Body of pancreas (tissue), 4 donors: ENCODE results near the gene SCN7A. TPM values are rescaled to one million over a fixed set of nuclear protein-coding genes. Genes with fewer than 3 reads are reported as not detected.

Experiments
- ATAC-seq: fragments of 150-250 bp; one replicate; pipeline ENCODE4 v1.9.1; 2016
- DNase-seq, 4 donors: peaks; one replicate each; pipeline ENCODE4 v3.0.0-alpha.2; 2019
- H3K27ac ChIP-seq, 4 donors: fragments of 200-600 bp; sonication (generic); 1 replicate in 3 of 4; 2 replicates in 1 of 4; pipeline versions ENCODE4 v1.5.1 to v1.6.1; 2016 to 2019; ENCODE audit warnings: mild to moderate bottlenecking in 1 of 4, mixed read lengths in 1 of 4, moderate library complexity in 1 of 4
- H3K27me3 ChIP-seq, 2 donors: fragments of 200-600 bp; sonication (generic); one replicate each; pipeline ENCODE4 v1.6.0; 2016; ENCODE audit warnings: mild to moderate bottlenecking in 1 of 2
- H3K36me3 ChIP-seq, 2 donors: fragments of 200-600 bp; sonication (generic); replicated peaks in 1 of 2; 2 replicates each; pipeline ENCODE4 v1.5.1; 2016; ENCODE audit warnings: low read depth in 2 of 2; ENCODE audit not compliant: insufficient read depth in 1 of 2
- H3K4me1 ChIP-seq: fragments of 200-600 bp; sonication (generic); one replicate; pipeline ENCODE4 v1.6.0; 2016
- H3K4me3 ChIP-seq, 2 donors: fragments of 200-600 bp; sonication (generic); 1 replicate in 1 of 2; 2 replicates in 1 of 2; pipeline ENCODE4 v1.5.1; 2016 to 2019
- H3K9me3 ChIP-seq, 3 donors: fragments of 200-600 bp; sonication (generic); 1 replicate in 2 of 3; 2 replicates in 1 of 3; pipeline ENCODE4 v1.5.1; 2016
- CTCF ChIP-seq, 7 experiments: fragments of 450-650 bp in 4 of 7; fragments of 200-600 bp in 3 of 7; sonication (generic) in 3 of 7; IDR thresholded peaks; one replicate each; pipeline ENCODE4 v1.5.1; 2016 to 2019; ENCODE audit warnings: antibody characterized with exemption in 7 of 7
- POLR2A ChIP-seq, 3 donors: fragments of 450-650 bp; IDR thresholded peaks; one replicate each; pipeline ENCODE4 v1.6.1; 2016; ENCODE audit warnings: antibody characterized with exemption in 3 of 3, mild to moderate bottlenecking in 2 of 3
- WGBS, 2 donors: methylation state at CpG; one replicate each; pipeline ENCODE4 v1.1.5; 2017; 5-methylcytosine and 5-hydroxymethylcytosine counted together
- intact Hi-C: fragments of 100-400 bp; cut with DNase I; formaldehyde crosslinking; loops from one replicate; pipeline ENCODE4 v1.15.1; 2023
- total RNA-seq, 2 donors: library from RNA; depleted of rRNA; stranded (reverse); fragments of >200 nt; gene quantifications; one replicate each; pipeline ENCODE4 v1.1.0, GENCODE V29; 2016

Gene SCN7A
- total RNA-seq, 2 donors from 2014 or later = 7.8 to 8.6 TPM

GRCh38 chr2:166520604-166521003 lies 26.6 kb upstream of the SCN7A start:
- H3K9me3 ChIP-seq = no peaks in the 10 kb centered on the region
- DNase-seq = no peak
- TF ChIP-seq POLR2A (IDR thresholded peaks at IDR 0.05) (no peak), CTCF (IDR thresholded peaks at IDR 0.05) (no peak)
- no peak for ATAC-seq
- no peaks in the 10 kb centered on the region for H3K27me3 ChIP-seq
- intact Hi-C loops = no loop called here
- H3K36me3 ChIP-seq = no peaks in the 10 kb centered on the region
- H3K27ac ChIP-seq = no peak overlapping the region
- H3K4me3 ChIP-seq = no peak overlapping the region
- 37 to 41% methylated on average over 2 of the region's 2 CpGs for whole genome bisulfite sequencing, 2 donors
- H3K4me1 ChIP-seq = no peaks in the 10 kb centered on the region

DNA sequence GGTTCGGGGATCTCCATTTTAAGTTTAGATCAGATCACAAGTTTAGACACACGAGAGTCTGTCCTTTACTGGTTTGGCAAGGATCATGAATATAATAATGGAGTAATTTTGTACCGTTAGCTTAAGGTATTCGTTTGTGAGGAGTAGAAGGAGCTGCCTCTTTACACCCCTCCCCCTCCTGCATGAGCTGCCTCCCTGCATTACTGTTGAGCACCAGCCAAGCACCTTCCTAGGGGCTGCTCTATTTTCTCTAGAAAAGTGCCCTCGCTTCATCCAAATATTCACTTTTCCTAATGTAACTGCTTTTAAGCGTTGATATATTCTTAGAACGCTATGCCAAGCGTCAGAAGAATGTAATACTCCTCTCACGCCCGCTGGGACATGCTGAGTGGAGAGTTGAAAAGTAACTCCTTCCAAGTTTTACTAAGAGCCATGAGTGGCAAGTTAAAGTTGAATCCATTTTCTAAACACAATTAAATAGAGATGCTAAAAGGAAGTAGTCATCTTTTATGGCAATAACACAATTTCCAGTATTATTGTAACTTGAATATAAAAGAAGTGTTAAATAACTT lies 25.4 kb upstream of the SCN7A start:
- Histone ChIP-seq H3K36me3 (no peaks in the 10 kb centered on the region), H3K9me3 (no peaks in the 10 kb centered on the region), H3K27ac (no peak overlapping the region), H3K4me3 (no peak overlapping the region), H3K4me1 (no peaks in the 10 kb centered on the region), H3K27me3 (no peaks in the 10 kb centered on the region)
- 66 to 69% methylated on average over 10 of the region's 10 CpGs for WGBS, 2 donors
- ATAC-seq (no peak), DNase-seq (no peak)
- intact Hi-C loops = no loop called here
- TF ChIP-seq POLR2A (IDR thresholded peaks at IDR 0.05) (no peak), CTCF (IDR thresholded peaks at IDR 0.05) (no peak)

- intact Hi-C loops = no loop called here
- no peak for TF ChIP-seq CTCF (IDR thresholded peaks at IDR 0.05)
- TF ChIP-seq POLR2A (IDR thresholded peaks at IDR 0.05) = no peak
- Histone ChIP-seq H3K36me3 (no peaks in the 10 kb centered on the region), H3K9me3 (no peaks in the 10 kb centered on the region), H3K27ac (no peak overlapping the region), H3K4me3 (no peak overlapping the region), H3K4me1 (no peaks in the 10 kb centered on the region), H3K27me3 (no peaks in the 10 kb centered on the region)
- ATAC-seq (no peak), DNase-seq (no peak)
- 41 to 46% methylated on average over 3 of the region's 3 CpGs for WGBS, 2 donors
Observed at GRCh38 chr2:166518634-166519390, 24.8 kb upstream of the SCN7A start.

DNA sequence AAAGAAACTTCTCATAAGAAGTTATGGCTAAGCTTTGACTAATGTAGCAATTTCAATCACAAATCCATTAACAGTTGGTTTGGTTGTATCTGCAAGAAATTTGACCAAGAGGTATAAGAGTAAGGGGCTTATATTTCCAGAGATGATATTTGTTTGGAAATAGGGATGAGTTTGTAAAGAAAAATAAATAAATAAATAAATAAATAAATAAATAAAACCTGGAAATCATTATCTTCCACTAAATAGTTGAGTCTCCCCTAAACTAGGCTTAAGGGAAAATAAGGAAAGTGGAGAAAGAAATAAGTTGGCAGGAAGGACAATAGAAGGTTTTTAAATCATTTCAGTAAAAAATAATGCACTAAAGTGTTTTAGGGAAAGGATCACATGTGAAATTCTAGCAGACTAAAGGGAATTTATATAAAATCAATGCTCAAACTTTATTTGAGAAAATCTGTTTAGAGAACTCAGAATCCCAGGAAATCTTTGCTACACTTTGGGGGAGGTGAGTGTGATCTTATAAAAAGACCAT lies 23.5 kb upstream of the SCN7A start:
- ATAC-seq (no peak), DNase-seq (no peak)
- intact Hi-C loops = no loop called here
- no peaks in the 10 kb centered on the region for H3K36me3 ChIP-seq
- H3K4me3 ChIP-seq = no peak overlapping the region
- no peaks in the 10 kb centered on the region for H3K27me3 ChIP-seq
- H3K4me1 ChIP-seq = no peaks in the 10 kb centered on the region
- no peak for TF ChIP-seq POLR2A (IDR thresholded peaks at IDR 0.05)
- TF ChIP-seq CTCF (IDR thresholded peaks at IDR 0.05) = no peak
- H3K9me3 ChIP-seq = no peaks in the 10 kb centered on the region
- H3K27ac ChIP-seq = no peak overlapping the region
